HG03108 (cell line): ENCODE data around the gene PAFAH1B1.

Source experiments
- ATAC-seq: cut with Tn5 transposase; IDR thresholded peaks from one replicate; pipeline ENCODE4 v1.9.1; 2021; ENCODE audit warnings: moderate library complexity; ENCODE audit not compliant: unreplicated experiment

The PAFAH1B1 gene

DNA sequence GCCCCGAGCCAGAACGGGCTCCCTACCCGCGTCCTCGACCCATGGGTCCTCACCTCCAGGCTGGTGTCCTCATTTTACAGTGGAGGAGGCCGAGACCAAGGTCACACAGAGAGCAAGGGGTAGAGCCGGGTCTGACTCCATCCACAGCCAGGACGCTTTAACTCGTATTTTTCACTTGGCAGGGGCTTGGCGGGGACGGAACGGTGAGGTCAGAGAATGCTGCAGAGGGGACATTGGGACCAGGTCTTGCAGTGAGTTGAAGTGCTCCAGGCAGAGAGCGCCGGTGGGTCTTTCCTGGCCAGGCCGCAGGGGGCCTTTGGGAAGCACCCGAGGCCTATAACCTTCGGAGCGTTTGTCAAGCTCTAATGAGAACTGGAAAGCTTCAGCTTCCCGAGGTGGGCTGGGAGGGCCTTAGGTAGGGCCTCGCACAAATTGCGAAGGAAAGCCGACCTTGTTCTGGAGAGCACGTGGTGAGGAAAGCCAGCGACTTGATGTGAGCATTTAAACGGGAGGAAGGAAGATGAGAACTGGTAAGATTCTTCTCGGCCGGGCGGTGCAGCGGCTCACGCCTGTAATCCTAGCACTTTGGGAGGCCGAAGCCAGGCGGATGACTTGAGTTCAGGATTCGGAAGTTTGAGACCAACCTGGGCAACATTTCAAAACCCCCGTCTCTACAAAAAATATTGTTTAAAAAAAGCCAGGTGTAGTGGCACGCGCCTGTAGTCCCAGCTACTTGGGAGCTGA, 119.0 kb downstream of the PAFAH1B1 start:
- ATAC-seq, result no peak

DNA sequence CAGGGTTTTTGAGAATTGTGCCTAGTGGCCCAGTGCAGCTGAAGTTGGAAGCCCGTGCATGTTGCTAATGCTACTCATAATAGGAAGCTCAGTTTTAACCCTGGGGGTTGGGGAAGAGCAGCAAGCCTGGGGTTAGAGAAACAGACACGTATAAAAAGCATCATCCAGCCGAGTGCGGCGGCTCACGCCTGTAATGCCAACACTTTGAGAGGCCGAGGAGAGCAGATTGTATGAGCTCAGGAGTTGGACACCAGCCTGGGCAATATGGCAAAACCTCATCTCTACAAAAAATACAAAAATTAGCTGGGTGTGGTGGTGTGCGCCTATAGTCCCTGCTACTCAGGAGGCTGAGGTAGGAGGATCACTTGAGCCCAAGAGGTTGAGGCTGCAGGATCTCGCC, 120.4 kb downstream of the PAFAH1B1 start:
- no peak for ATAC-seq

DNA sequence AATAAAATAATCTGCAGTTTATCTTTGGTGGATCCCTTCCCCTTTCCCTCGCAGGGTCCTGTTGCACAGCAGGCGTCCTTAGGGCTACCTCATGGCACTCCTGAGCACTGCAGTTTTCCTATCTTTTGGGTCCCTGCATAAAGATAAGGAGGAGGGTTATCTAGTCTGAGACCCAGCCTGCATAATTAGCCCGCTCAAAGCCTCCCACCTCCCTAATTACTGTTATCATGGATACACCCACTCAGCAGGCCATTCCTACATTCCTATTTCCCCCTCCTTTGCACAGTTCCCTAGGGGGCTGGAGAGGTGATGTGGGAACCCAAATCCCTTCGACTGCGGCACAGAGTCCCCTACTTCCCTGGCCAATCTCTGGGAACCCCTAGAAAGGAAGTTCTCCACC, 123.2 kb downstream of the PAFAH1B1 start:
- ATAC-seq, result no peak

DNA sequence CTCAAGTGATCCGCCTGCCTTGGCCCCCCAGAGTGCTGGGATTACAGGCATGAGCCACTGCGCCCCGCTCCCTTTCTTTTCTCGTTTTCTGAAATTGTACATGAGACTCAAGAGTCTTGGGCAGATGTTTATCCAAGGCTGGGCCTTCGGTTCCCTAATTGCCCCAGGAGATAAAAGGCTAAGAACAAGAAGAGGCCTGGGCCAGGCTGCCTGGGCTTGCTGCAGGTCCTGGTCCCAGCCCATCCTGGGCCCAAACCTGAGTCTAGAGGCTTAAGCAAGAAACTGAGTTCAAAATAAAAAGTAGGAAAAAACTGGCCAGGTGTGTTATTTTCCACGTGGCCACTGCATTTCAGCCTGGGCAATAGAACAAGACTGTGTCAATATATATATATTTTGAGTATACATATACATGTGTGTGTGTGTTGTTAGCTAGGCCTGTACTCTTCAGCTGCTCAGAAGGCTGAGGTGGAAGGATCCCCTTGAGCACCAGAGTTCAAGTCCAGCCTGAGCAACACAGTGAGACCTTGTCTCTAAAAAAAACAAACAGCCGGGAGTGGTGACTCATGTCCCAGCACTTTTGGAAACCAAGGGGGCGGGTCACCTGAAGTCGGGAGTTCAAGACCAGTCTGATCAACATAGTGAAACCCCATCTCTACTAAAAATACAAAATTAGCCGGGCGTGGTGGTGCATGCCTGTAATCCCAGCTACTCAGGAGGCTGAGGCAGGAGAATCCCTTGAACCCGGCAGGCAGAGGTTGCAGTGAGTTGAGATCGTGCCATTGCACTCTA, 124.9 kb downstream of the PAFAH1B1 start:
- ATAC-seq, result no peak

DNA sequence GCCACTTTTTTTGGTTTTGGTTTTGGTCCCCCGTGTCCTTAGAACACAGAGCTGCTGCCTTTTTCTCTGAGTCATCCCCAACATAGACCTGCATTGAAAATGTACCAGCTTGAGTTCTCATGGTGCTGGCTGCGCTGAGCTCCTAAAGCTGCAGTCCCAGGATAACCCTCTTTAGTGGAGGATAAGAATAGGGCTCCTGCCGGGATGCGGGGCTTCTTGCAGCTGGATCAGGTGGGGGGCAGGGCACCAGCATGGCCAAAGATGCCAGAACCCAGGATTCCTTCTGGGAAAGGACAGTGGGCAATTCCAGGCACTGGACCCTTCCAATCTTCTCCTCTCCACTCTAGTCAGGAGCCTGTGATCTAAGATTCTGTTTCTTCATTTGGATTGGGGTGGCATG, 126.4 kb downstream of the PAFAH1B1 start:
- no peak for ATAC-seq

DNA sequence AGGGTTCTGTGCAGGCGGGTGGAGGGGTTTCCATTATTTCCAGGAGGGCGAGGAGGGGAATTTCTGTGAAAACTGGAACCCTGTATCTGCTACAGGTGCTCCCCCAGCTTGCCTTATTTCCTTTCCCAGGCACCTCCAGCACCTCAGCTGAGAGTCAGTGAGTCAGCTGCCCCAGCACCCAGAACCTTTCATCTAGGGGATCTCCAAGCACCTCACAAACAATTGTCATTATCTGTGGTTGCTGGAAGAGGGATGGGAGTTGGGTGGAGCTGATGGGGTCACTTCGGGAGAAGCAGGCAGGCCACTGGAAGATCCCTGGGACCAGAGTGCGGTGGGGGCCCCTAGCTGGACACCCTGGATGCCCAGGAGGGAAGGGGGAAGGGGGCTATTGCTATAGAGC, 128.1 kb downstream of the PAFAH1B1 start:
- no peak for ATAC-seq

DNA sequence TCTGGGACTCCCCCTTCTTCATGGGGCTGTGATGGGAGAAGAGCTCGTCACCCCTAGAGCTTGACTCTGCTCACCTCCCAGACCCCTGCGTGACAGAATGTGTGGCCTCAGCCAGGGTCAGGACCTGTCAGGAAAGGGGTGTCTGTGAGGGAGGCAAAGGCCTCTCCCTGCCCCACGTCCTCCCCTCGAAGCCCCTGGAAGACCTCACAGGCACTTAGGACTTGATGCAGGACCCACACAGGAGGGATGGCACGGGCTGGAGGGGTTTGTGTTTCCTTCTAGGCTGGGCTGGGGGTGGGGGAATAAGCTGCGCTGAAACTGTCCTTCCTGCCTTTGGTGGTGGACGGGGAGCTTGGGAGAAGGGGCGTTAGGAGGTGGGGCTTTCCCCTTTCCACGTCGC, 129.2 kb downstream of the PAFAH1B1 start:
- no peak for ATAC-seq

DNA sequence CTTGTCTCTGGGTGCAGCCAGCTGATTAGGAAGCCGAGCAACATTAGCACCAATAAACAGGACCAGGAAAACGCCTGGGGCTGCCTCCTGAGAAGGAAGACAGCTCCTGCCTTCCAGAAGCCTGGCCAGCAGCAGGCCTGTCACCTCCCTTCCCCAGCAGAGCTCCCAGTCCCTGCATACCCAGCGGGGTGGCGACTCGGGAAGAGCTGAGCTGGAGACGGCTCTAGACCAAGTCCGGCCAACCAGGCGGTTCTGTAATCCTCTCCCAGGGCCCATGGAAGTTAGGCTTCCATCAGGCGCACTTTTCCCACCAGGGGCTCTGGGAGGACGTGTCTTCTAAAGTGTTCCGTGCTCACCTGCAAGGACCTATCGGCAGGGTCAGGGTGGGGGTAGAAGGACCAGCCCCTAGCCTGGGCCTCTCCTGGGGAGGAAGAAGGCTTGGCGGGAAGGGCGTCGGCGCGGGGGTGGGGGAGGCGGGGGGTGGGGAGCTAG, 130.1 kb downstream of the PAFAH1B1 start:
- ATAC-seq, result no peak

DNA sequence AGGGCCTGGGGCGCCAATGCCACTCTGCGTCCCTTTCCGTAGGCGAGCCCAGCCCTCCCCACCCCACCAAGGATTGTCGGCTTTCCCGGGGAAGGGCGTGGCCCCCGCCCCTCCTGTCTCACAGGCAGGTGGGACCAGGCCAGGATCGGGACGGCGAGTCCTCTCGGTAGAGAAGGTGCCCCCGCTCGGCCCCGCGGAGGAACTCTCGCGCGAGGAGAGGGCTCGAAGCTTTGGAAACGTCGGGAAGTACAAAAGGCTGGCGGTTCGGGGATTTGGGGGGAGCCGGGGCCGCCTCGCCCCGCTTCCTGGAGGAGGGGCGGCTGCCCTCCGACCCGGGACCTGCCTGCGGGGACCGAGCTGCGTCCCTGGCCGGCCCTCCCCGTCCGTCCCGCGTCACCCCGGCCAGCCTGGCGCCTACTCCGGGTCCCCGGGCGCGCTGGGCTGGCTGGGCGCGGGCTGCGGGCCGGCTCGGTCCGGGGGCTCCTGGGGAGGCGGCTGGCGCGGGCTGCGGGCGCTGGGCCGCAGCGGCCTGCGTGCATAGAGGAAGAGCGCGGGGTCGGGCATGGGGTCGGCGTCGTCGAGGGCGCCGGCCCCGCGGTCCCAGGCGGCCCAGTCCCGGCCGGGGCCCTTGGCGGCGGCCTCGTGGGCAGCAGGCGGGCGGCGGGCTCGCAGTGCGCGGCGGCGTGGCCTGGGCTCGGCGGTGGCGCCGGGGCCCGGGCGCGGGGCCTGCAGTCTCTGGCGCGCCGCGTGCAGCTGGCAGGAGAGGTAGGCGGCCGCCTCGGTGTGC, 130.7 kb downstream of the PAFAH1B1 start:
- no peak for ATAC-seq

DNA sequence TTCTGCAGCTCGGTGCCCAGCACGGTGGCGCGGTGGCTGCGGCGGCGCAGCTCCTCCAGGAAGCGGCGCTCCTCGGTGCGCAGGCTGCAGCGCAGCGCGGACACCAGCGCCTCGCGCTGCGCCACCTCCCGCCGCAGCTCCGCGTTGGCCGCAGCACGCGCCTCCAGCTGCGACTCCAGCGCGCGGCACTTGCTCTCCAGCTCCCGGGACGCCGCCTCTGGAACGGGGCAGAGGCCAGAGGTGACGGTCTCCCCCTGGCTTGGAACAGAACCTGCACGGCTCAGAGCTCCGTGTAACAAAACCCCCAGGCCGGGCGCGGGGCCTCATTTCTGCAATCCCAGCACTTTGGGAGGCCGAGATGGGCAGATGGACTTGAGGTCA, 131.3 kb downstream of the PAFAH1B1 start:
- no peak for ATAC-seq

DNA sequence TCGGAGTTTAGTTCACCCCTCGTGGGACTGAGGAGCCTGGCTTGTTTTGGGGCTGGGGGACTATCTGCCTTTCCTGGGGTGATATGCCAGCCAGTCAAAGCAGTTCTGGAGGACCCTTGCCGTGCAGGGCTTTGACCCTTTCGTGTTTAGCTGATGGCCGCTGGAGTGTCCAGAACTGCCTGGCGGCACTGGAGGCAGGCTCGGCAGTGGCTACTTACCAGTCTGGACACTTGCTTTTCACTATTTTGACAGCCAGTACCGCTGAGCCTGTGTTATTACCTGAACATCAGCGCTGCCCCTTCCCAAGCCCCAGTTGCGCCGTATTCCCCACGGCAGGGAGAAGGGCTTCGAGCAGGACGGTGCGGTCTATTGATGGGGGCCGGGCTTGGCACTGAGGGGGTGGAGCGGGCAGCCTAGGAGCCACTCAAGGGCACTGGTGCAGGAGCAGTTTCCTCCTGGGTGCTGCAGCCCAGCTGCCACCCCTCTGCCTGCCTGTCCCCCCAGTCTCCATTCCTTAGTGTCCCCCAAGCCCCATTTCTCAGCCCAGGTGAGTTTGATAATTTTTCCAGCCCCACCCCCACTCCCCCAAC, 137.4 kb downstream of the PAFAH1B1 start:
- ATAC-seq, result no peak

DNA sequence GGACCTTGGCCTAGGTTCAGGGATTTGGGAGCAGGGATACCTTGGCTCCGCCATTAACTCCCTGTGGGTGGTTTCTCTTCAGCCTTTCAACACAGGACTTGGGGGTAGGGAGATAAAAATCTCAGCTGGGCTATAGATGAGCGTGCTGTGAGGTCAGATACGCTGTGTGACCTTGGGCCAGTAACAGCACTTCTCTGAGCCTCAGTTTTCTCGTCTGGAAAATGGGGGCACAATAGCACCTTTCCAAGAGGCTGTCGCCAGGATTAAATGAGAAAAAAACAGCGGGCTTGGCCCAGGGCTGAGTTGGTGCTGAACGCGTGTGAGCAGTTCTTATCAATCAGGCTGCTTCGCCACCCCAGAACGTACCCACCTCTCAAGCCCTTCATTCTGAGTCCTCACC, 138.4 kb downstream of the PAFAH1B1 start:
- ATAC-seq, result no peak

DNA sequence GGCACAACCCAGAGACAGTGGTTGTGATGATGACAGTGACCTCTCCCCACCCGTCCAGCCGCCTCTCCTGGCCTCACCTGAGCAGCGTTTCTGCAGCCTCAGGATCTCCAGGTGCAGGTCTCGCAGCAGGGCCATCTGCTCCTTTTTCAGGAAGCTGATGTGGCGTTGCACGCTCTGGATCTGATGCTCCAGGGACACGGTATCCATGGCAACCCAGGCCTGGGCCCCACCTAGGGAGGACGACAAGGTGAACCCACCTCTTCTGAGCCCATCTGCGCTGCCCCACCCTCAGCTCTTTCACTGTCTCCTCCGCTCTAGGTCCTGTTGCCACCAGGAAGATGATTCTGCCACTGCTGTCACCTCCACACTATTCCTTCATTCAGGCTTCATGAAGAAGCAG, 141.5 kb downstream of the PAFAH1B1 start:
- no peak for ATAC-seq
